Measurements from ENCODE around the gene SMIM1. TPM values are rescaled to one million over a fixed set of nuclear protein-coding genes. Genes with fewer than 3 reads are reported as not detected.
"Not testable (repeated sequence)": the region's sequence is repeated elsewhere in the genome, so short reads cannot be mapped to it uniquely, and the experiment has no call there.

Gene SMIM1
- 10 to 100 TPM in 1 of 2 donors, 1 to 10 TPM in 1; 8.0 to 11.0 TPM for total RNA-seq
- polyA plus RNA-seq = 10 to 100 TPM; 10.7 to 15.9 TPM
- long read RNA-seq, donor 1, transcript SMIM1-204 (4 exons, 446 nt) = major isoform, 7 of 7 reads
- long read RNA-seq, donor 1, partial matches to known transcripts = 0 of 7 reads
- long read RNA-seq, donor 1, other reads (novel, unspliced or antisense) = 0 of 7 reads
- long read RNA-seq, donor 2, partial matches to known transcripts = 0 of 6 reads
- long read RNA-seq, donor 2, other reads (novel, unspliced or antisense) = 0 of 6 reads
- long read RNA-seq, donor 3, partial matches to known transcripts = 0 of 2 reads
- long read RNA-seq, donor 3, other reads (novel, unspliced or antisense) = 0 of 2 reads
- long read RNA-seq, donor 4, partial matches to known transcripts = 0 of 1 reads
- long read RNA-seq, donor 4, other reads (novel, unspliced or antisense) = 0 of 1 reads
- long read RNA-seq, donor 5, partial matches to known transcripts = 0 of 6 reads
- long read RNA-seq, donor 5, other reads (novel, unspliced or antisense) = 0 of 6 reads

DNA sequence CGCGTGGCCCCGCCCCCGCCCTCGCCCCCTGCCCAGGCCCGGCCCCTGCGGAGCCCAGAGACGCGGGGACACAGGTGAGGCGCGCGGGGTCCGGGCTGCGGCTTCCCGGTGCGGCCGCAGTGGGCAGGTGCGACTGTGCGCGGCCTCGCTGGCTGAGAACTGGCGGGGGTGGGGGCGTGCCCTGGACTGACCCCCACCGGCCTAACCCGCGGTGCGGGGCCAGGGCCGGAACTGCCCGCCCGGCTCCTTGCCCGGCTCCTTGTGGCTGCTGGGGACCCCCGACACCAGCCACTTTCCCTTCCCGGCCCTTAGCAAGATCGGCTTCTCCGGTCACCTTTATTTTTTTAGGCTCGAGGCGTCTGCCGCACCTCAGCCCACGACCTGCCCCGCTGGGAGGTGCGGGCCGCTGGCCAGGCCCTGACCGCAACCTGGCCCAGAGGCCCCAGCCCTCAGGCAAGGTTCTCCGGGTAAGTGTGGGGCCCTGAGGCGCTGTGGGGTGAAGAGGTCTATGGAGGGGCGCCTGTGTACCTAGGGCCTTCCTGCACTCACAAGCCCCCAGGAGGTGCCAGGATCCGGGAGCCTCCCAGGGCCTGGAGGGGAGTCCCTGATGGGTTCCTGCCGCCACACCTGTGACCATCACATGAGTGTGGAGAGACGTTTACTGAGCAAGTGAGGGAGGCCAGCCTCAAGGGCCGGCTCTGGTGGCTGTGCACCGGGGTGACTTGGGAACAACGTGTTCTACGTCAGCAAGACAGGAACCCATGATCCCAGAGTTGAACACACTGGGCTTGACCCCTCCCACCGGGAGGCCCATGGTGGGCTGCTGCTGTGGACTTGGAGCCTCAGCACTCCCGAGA lies at the start of gene SMIM1:
TSS of gene SMIM1 (plus strand) at position 35 of the 857 bp plus-strand sequence. CDS start 2,625 bp downstream, outside the sequence.
- 13% methylated on average over 55 of the region's 55 CpGs for WGBS, 2 donors
- H3K9ac ChIP-seq (ENCODE audit: insufficient read depth in 1 of 2, low read length in 2 of 2) = no peak within 1 kb of the TSS
- peak; percentile 4 for ATAC-seq (ENCODE audit: insufficient read depth, low FRiP score)

DNA sequence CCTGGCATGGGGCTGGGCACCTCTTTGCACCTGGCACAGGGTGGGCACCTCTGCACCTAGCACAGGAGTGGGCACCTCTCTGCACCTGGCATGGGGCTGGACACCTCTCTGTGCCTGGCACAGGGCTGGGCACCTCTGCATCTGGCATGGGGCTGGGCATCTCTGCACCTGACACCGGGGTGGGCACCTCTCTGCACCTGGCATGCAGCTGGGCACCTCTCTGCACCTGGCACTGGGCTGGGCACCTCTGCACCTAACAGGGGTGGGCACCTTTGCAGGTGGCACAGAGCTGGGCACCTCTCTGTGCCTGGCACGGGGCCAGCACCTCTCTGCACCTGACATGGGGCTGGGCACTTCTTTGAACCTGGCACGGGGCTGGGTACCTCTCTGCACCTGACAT lies 49.7 kb upstream of the SMIM1 start:
- Histone ChIP-seq H3K4me3 (no peak overlapping the region), H3K27me3 (ENCODE audit: control insufficient read depth in 3 of 3, insufficient read depth in 3 of 3, low read length in 2 of 3) (no peaks in the 10 kb centered on the region), H3K27ac (ENCODE audit: low read depth in 1 of 2, low read length in 1 of 2) (no peak overlapping the region), H3K9ac (ENCODE audit: insufficient read depth in 1 of 2, low read length in 2 of 2) (no peak overlapping the region), H3K9me3 (ENCODE audit: control insufficient read depth in 4 of 4, insufficient read depth in 3 of 4, low read length in 3 of 4) (no peaks in the 10 kb centered on the region), H3K4me1 (ENCODE audit: control insufficient read depth in 5 of 5, insufficient read depth in 5 of 5, low read length in 5 of 5) (peaks cover 0 to 10% (median 0%) of the 10 kb centered on the region in 5 donors), H3K36me3 (ENCODE audit: control insufficient read depth in 4 of 4, insufficient read depth in 4 of 4, low read length in 4 of 4) (no peaks in the 10 kb centered on the region)
- TF ChIP-seq, protein P1, sequence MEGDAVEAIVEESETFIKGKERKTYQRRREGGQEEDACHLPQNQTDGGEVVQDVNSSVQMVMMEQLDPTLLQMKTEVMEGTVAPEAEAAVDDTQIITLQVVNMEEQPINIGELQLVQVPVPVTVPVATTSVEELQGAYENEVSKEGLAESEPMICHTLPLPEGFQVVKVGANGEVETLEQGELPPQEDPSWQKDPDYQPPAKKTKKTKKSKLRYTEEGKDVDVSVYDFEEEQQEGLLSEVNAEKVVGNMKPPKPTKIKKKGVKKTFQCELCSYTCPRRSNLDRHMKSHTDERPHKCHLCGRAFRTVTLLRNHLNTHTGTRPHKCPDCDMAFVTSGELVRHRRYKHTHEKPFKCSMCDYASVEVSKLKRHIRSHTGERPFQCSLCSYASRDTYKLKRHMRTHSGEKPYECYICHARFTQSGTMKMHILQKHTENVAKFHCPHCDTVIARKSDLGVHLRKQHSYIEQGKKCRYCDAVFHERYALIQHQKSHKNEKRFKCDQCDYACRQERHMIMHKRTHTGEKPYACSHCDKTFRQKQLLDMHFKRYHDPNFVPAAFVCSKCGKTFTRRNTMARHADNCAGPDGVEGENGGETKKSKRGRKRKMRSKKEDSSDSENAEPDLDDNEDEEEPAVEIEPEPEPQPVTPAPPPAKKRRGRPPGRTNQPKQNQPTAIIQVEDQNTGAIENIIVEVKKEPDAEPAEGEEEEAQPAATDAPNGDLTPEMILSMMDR (IDR thresholded peaks at IDR 0.05; ENCODE audit: control extremely low read depth, extremely low read depth) = no peak
- no peak for ATAC-seq (ENCODE audit: insufficient read depth, low FRiP score)
- no peak for DNase-seq
- 66 to 77% methylated on average over 3 of the region's 3 CpGs for WGBS, 2 donors

More for the DNA sequence above, at the start of gene SMIM1:
- H3K4me1 ChIP-seq (ENCODE audit: control insufficient read depth in 5 of 5, insufficient read depth in 5 of 5, low read length in 5 of 5) = peaks cover 0 to 36% (median 15%) of the 10 kb centered on the region in 5 donors
- H3K36me3 ChIP-seq (ENCODE audit: control insufficient read depth in 4 of 4, insufficient read depth in 4 of 4, low read length in 4 of 4) = peaks cover 0 to 2% (median 0%) of the 10 kb centered on the region in 4 donors
- DNase-seq = peak in 2 of 3 donors; percentile 23 to 30
- no peaks in the 10 kb centered on the region for H3K27me3 ChIP-seq (ENCODE audit: control insufficient read depth in 3 of 3, insufficient read depth in 3 of 3, low read length in 2 of 3)
- H3K4me3 ChIP-seq = peak within 1 kb of the TSS; percentile 33
- TF ChIP-seq, protein P1 (IDR thresholded peaks at IDR 0.05; ENCODE audit: control extremely low read depth, extremely low read depth) = no peak
- peak within 1 kb of the TSS; percentile 9 to 45 for H3K27ac ChIP-seq (ENCODE audit: low read depth in 1 of 2, low read length in 1 of 2)
- no peaks in the 10 kb centered on the region for H3K9me3 ChIP-seq (ENCODE audit: control insufficient read depth in 4 of 4, insufficient read depth in 3 of 4, low read length in 3 of 4)

DNA sequence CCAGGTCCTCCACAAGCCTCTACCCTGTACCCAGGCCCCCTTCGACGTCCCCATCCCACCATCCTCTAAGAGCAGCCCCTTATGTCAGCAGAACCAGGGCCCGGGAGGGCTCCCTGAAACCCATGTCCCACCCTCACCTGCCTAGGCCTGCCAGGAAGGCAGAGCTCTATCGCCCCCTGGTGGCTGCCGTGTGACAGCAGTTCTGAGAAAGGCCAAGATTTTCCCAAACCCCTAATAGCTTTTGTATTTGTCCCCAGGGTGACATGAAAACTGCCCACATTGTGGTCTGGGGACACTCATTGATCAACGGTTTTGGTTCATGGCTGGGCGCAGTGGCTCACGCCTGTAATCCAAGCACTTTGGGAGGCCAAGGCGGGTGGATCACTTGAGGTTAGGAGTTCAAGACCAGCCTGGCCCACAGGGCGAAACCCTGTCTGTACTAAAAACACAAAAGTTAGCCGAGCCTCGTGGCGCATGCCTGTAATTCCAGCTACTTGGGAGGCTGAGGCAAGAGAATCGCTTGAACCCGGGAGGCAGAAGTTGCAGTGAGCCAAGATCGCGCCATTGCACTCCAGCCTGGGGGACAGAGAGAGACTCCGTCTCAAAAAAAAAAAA lies 48.0 kb upstream of the SMIM1 start:
- not testable (repeated sequence) for ATAC-seq (ENCODE audit: insufficient read depth, low FRiP score); H3K27ac ChIP-seq (ENCODE audit: low read depth in 1 of 2, low read length in 1 of 2); H3K9me3 ChIP-seq (ENCODE audit: control insufficient read depth in 4 of 4, insufficient read depth in 3 of 4, low read length in 3 of 4); H3K4me1 ChIP-seq (ENCODE audit: control insufficient read depth in 5 of 5, insufficient read depth in 5 of 5, low read length in 5 of 5); H3K4me3 ChIP-seq; H3K36me3 ChIP-seq (ENCODE audit: control insufficient read depth in 4 of 4, insufficient read depth in 4 of 4, low read length in 4 of 4); H3K27me3 ChIP-seq (ENCODE audit: control insufficient read depth in 3 of 3, insufficient read depth in 3 of 3, low read length in 2 of 3)
- TF ChIP-seq, protein P1 (IDR thresholded peaks at IDR 0.05; ENCODE audit: control extremely low read depth, extremely low read depth) = peak; percentile 79
- 42% methylated on average over 18 of the region's 18 CpGs for WGBS, 2 donors
- peak overlapping the region in 1 of 2 donors; percentile 28 for H3K9ac ChIP-seq (ENCODE audit: insufficient read depth in 1 of 2, low read length in 2 of 2)
- peak; percentile 64 to 78 (median 74) for DNase-seq
